Epithelial cell of proximal tubule (primary cell): ENCODE data around the gene FGD5. TPM values are rescaled to one million over a fixed set of nuclear protein-coding genes. Genes with fewer than 3 reads are reported as not detected.

Source experiments
- DNase-seq: peaks from one replicate; pipeline ENCODE4 v3.0.0-alpha.2; 2011; ENCODE audit warnings: low read depth
- H3K4me3 ChIP-seq: 2 replicates; pipeline ENCODE4 v1.5.1; 2011; ENCODE audit warnings: low read depth, mild to moderate bottlenecking, low read length
- CTCF ChIP-seq: conservative IDR thresholded peaks from 2 replicates; pipeline ENCODE4 v1.5.1; 2012; ENCODE audit warnings: low read depth, mild to moderate bottlenecking, low read length
- total RNA-seq: library from RNA; depleted of rRNA; stranded (reverse); fragments of >200 nt; gene quantifications from 2 replicates; pipeline ENCODE4 v1.2.3, GENCODE V29; 2015

Gene FGD5
- total RNA-seq, 1 donor from 2014 or later: 0.06 TPM

GRCh38 chr3:14794435-14794834 is 24.3 kb upstream of the FGD5 start:
- DNase-seq: no peak
- no peak overlapping the region for H3K4me3 ChIP-seq
- no peak for TF ChIP-seq CTCF

DNA sequence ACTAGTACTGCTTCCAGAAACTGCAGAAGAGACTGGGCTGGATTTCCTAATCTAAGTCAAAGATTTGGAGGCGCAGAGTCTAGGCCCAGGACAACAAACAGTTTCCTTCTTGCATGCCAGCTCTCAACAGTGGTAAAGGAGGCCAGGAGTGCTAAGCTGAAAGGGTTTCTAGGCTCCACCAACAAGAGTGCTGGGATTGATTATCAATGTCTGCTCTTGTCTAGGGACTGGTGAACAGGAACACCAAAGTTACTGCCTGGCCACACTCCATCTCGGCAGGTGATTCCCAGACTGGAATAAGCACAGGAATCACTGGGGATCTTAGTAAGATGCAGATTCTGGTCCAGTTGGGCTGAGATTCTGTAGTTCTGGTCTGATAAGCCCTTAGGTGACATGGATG is 22.8 kb upstream of the FGD5 start:
- no peak overlapping the region for H3K4me3 ChIP-seq
- TF ChIP-seq CTCF: no peak

GRCh38 chr3:14796403-14797077 is 22.2 kb upstream of the FGD5 start:
- no peak for TF ChIP-seq CTCF
- no peak overlapping the region for H3K4me3 ChIP-seq
- DNase-seq: no peak

More for the DNA sequence above, 22.8 kb upstream of the FGD5 start:
- no peak for DNase-seq

GRCh38 chr3:14797731-14798130 is 21.0 kb upstream of the FGD5 start:
- no peak overlapping the region for H3K4me3 ChIP-seq
- DNase-seq: no peak
- no peak for TF ChIP-seq CTCF

DNA sequence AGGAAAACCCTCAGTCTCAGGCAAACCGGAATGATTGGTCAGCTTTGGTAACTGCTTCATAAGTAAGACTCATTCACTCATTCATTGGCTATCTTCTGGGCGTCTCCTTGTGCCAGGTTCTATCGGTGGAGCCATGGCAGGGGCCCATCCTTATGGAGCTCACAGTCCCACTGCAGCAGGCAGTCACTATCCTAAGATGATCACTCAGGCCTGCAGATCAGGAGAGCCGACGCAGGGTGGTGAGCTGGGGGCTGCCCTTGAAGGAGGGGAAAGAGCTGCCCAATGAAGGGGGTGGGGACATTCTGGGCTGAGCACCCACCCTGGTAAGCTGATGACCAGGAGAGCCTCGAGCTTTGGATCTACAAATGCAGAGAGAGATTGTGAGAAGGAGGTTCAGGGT is 20.5 kb upstream of the FGD5 start:
- no peak overlapping the region for H3K4me3 ChIP-seq
- TF ChIP-seq CTCF: no peak
- DNase-seq: no peak

DNA sequence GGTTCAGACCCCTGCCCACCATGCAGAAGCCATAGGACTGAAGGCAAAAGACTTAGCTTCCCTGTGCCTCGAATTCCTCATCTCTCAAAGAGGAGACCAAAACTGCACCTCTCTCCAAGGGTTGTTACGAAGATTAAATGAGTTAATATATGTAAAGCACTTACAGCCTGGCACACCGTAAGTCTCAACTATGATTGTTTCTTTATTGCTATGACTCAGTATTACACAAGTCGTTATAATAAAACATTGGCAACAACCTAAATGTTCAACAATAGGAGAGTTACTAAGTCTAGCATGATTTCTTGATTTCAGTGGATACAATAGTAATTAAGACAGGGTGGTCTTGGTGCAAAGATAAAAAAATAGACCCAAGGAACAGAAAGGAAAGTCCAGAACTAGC is 19.6 kb upstream of the FGD5 start:
- H3K4me3 ChIP-seq: no peak overlapping the region
- TF ChIP-seq CTCF: no peak
- no peak for DNase-seq

DNA sequence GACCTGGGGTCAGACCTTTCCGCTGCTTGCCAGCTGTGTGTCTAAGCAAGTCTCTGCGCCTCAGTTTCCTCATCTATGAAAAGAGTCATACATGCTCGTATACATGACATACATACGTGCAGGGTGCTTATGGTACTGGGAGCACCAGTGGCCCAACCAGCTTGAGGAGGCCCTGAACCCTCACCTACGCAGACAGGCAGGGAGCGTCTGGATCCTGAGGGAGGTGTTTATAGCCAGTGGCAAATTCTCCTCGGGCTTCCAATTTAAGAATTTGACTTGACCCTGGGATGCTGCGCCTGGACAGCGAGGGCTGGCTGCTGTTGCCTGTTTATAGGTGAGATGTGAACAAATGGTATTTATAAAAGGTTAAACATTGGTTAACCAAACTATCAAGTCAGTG is 17.7 kb upstream of the FGD5 start:
- DNase-seq: no peak
- TF ChIP-seq CTCF: no peak
- H3K4me3 ChIP-seq: no peak overlapping the region
